ENCODE measurements around the gene MACROD2. TPM values are rescaled to one million over a fixed set of nuclear protein-coding genes. Genes with fewer than 3 reads are reported as not detected.

MACROD2 gene
- total RNA-seq, 1 experiment from 2014 or later = 1.6 TPM

- Histone ChIP-seq H3K9me3 (ENCODE audit: control insufficient read depth, low read depth, low read length) (no peaks in the 10 kb centered on the region), H3K4me1 (ENCODE audit: insufficient read depth, low read length) (no peaks in the 10 kb centered on the region), H2BK5ac (ENCODE audit: insufficient read length, low read length) (no peak overlapping the region), H2AFZ (ENCODE audit: low read length) (no peak overlapping the region), H3K18ac (ENCODE audit: insufficient read length, low read depth, low read length) (no peak overlapping the region), H3K4me2 (ENCODE audit: insufficient read depth, insufficient read length, low read length) (no peak overlapping the region), H2BK12ac (ENCODE audit: insufficient read length, low read depth, low read length) (no peak overlapping the region), H3K14ac (ENCODE audit: insufficient read depth, low read length) (no peak overlapping the region), H3K4ac (ENCODE audit: low read depth, low read length) (no peak overlapping the region), H3K9ac (ENCODE audit: extremely low read depth, insufficient read length, low read length) (no peak overlapping the region), H2BK120ac (ENCODE audit: low read depth, low read length, poor library complexity, severe bottlenecking) (no peak overlapping the region), H2BK15ac (ENCODE audit: low read depth, low read length) (no peak overlapping the region), H3K23me2 (ENCODE audit: insufficient read length, low read depth, low read length, poor library complexity, severe bottlenecking) (no peaks in the 10 kb centered on the region), H4K91ac (ENCODE audit: insufficient read length, low read depth, low read length) (no peak overlapping the region), H3K23ac (ENCODE audit: insufficient read length, low read depth, low read length) (no peak overlapping the region), H4K8ac (replicated peaks; ENCODE audit: insufficient read length, low read depth, low read length) (no peak overlapping the region), H2AK5ac (ENCODE audit: insufficient read length, low read length) (no peak overlapping the region), H2BK20ac (ENCODE audit: low read depth, low read length, poor library complexity, severe bottlenecking) (no peak overlapping the region), H4K20me1 (ENCODE audit: control insufficient read depth, insufficient read depth, insufficient read length) (no peaks in the 10 kb centered on the region), H3K27me3 (ENCODE audit: insufficient read depth, low read length) (no peaks in the 10 kb centered on the region), H3T11ph (ENCODE audit: low read length) (no peak overlapping the region), H3K79me1 (ENCODE audit: insufficient read depth, low read depth, low read length, poor library complexity, severe bottlenecking) (no peaks in the 10 kb centered on the region), H4K5ac (ENCODE audit: insufficient read length, low read depth, low read length) (no peak overlapping the region), H3K79me2 (ENCODE audit: insufficient read depth, low read length) (no peaks in the 10 kb centered on the region), H3K56ac (ENCODE audit: insufficient read length, low read depth, low read length) (no peak overlapping the region), H3K27ac (ENCODE audit: insufficient read length, low read depth, low read length) (no peak overlapping the region)
- Mint-ChIP-seq H3K27me3 (ENCODE audit: low read depth) (no peaks in the 10 kb centered on the region), H3K36me3 (ENCODE audit: insufficient read depth in 1 of 3, low read depth in 3 of 3) (peaks cover 0 to 6% (median 0%) of the 10 kb centered on the region in 3 experiments; a peak in 1 of 7 replicates), H3K4me3 (no peak overlapping the region), H3K27ac (no peak overlapping the region), H3K9me3 (0 out of 5 replicates have a peak, but pooled peaks cover under 1 to 3% of the 10 kb centered on the region in 2 experiments), H3K4me1 (peaks cover 33% of the 10 kb centered on the region in 2 experiments)
- no peak for DNase-seq
- TF ChIP-seq CTCF (conservative IDR thresholded peaks at IDR 0.05) = no peak
These were observed 1950.0 kb downstream of the MACROD2 start for GRCh38 chr20:15945289-15945688.

Measured in H9 (cell line).